ENCODE results near the gene SYNE1. TPM values are rescaled to one million over a fixed set of nuclear protein-coding genes. Genes with fewer than 3 reads are reported as not detected.

SYNE1 gene
- total and polyA plus RNA-seq, 10 of the 15 experiments (the other 5 are each of a cell fraction or from before 2014, with no cell fraction given): 2.3 to 28.7 (median 14.1) TPM

- Histone ChIP-seq H3K36me3 (ENCODE audit: control insufficient read depth in 2 of 2, insufficient read depth in 2 of 2, low read length in 1 of 2) (no peaks in the 10 kb centered on the region), H3K27ac (ENCODE audit: control insufficient read depth, insufficient read depth) (no peak overlapping the region), H2AFZ (ENCODE audit: control insufficient read depth, low read depth, low read length) (no peak overlapping the region), H3K4me2 (ENCODE audit: control insufficient read depth, insufficient read depth) (no peak overlapping the region), H3K79me2 (ENCODE audit: control insufficient read depth, insufficient read depth, low read length) (no peaks in the 10 kb centered on the region), H4K20me1 (ENCODE audit: control insufficient read depth, insufficient read depth) (no peaks in the 10 kb centered on the region), H3K9ac (ENCODE audit: control insufficient read depth, insufficient read depth, low read length) (no peak overlapping the region), H3K4me1 (ENCODE audit: control insufficient read depth, insufficient read depth, low read length) (no peaks in the 10 kb centered on the region), H3K9me3 (replicated peaks; ENCODE audit: control insufficient read depth, insufficient read depth, low read length) (no peaks in the 10 kb centered on the region), H3K4me3 (no peak overlapping the region), H3K27me3 (replicated peaks in 1 of 2; ENCODE audit: control insufficient read depth in 2 of 2, insufficient read depth in 2 of 2, low read length in 1 of 2) (no peaks in the 10 kb centered on the region)
- ChIA-PET SMC1A (ENCODE audit: uncharacterized antibody, unreplicated experiment) (interaction anchor here (0.6 kb wide), 1 partner anchor 760 kb away, joined by 3 read pairs; no protein-coding TSS in a partner anchor), POLR2A (interaction anchor here (0.7 kb wide), 1 partner anchor 79 kb away, joined by 3 read pairs; no protein-coding TSS in a partner anchor), RAD21 (ENCODE audit: unreplicated experiment) (no interaction called here), CTCF (no interaction called here)
- ATAC-seq: no peak; the same call in 2 of the 3 replicates
- intact Hi-C loops (cut with micrococcal nuclease; ENCODE audit: unreplicated experiment) (no loop called here), in situ Hi-C loops (cut with MboI) (no loop called here)
- WGBS (ENCODE audit: insufficient coverage, insufficient replicate concordance, low lambda C conversion rate, missing lambda C conversion rate): 38% methylated on average over 17 of the region's 17 CpGs
- no peak for FAIRE-seq
- TF ChIP-seq TAF1 (IDR thresholded peaks at IDR 0.05; ENCODE audit: borderline replicate concordance, low read depth, low read length) (no peak), NBN (IDR thresholded peaks at IDR 0.05) (no peak), MTA2 (IDR thresholded peaks at IDR 0.05; ENCODE audit: low read depth) (no peak), SUPT20H (IDR thresholded peaks at IDR 0.05; ENCODE audit: borderline replicate concordance, control insufficient read depth, low read depth, low read length) (no peak), WRNIP1 (IDR thresholded peaks at IDR 0.05; ENCODE audit: borderline replicate concordance, low read depth, low read length) (no peak), ATF3 (IDR thresholded peaks at IDR 0.05; ENCODE audit: borderline replicate concordance, extremely low read depth, low read depth, low read length) (no peak), KAT2A (conservative IDR thresholded peaks at IDR 0.05; ENCODE audit: control insufficient read depth, low read depth, low read length) (no peak)
- TF ChIP-seq, protein P1, sequence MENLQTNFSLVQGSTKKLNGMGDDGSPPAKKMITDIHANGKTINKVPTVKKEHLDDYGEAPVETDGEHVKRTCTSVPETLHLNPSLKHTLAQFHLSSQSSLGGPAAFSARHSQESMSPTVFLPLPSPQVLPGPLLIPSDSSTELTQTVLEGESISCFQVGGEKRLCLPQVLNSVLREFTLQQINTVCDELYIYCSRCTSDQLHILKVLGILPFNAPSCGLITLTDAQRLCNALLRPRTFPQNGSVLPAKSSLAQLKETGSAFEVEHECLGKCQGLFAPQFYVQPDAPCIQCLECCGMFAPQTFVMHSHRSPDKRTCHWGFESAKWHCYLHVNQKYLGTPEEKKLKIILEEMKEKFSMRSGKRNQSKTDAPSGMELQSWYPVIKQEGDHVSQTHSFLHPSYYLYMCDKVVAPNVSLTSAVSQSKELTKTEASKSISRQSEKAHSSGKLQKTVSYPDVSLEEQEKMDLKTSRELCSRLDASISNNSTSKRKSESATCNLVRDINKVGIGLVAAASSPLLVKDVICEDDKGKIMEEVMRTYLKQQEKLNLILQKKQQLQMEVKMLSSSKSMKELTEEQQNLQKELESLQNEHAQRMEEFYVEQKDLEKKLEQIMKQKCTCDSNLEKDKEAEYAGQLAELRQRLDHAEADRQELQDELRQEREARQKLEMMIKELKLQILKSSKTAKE (IDR thresholded peaks at IDR 0.05; ENCODE audit: low read depth, poor library complexity, severe bottlenecking): no peak
- no peak for DNase-seq (ENCODE audit: low read depth, low spot score)
- BruUV-seq (replicated peaks): no TSS peak
Measured at GRCh38 chr6:152380993-152381898, 255.9 kb downstream of the SYNE1 start.
